GM21528 (cell line): ENCODE results near the gene TYRO3.

Experiments
- ATAC-seq: cut with Tn5 transposase; IDR thresholded peaks from one replicate; pipeline ENCODE4 v1.9.1; 2021; ENCODE audit warnings: mild to moderate bottlenecking, moderate library complexity; ENCODE audit not compliant: unreplicated experiment, low FRiP score

Gene TYRO3

GRCh38 chr15:41558400-41559238, at the start of gene TYRO3:
Gene TYRO3, plus strand, starts transcription at chr15:41559212. Its CDS starts 46 bp downstream, at chr15:41559258.
- no peak for ATAC-seq

DNA sequence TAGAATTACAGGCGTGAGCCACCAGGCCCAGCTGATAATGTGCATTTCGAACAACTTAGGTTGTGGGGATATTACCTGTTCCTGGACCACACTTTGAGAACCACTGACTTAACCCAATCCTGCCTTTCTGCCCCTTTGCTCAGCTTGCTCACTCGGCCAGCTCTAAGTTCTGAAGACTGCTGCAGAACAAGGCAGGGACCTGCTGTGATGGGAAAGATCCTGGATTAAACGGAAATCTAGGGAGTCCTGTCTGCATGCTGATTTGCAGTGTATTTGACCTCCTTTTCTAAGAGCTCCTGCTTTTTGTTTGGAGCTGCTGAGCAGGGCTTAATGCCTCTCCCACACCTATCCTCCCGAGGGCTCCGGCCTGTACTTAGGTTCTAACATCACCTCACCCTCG, 48.3 kb upstream of the TYRO3 start:
- no peak for ATAC-seq

GRCh38 chr15:41511331-41511898, 47.6 kb upstream of the TYRO3 start:
- ATAC-seq: no peak

DNA sequence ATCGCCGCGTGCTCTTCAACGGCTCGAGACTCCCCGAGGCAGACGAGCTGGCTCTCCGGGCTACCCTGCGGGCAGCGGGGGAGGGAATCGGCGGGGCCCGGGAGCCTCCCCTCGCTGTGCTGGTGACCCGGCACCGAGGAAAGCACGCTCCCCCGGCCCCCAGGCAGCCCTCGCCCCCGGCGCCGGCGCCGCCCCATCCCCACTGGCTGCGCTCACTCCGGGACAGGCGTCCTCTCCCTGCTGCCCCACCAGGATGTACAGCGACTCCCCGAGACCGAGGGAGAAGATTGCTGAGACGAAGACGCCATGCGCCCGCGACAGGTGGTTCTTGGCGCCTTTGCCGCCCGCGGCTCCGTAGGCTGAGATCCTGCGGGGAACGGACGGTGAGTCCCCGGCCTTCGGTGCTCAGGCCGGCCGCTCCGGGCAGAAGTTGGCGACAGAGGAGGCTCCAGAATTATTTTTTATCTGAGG, 47.1 kb upstream of the TYRO3 start:
- no peak for ATAC-seq

GRCh38 chr15:41512512-41512939, 46.5 kb upstream of the TYRO3 start:
- no peak for ATAC-seq

GRCh38 chr15:41512940-41513505, 46.0 kb upstream of the TYRO3 start:
- ATAC-seq: no peak

GRCh38 chr15:41513506-41514227, 45.3 kb upstream of the TYRO3 start, which contains the start of gene LTK:
Gene LTK, minus strand, starts transcription at chr15:41513827. Its CDS starts 118 bp downstream, at chr15:41513709.
- ATAC-seq: no peak

DNA sequence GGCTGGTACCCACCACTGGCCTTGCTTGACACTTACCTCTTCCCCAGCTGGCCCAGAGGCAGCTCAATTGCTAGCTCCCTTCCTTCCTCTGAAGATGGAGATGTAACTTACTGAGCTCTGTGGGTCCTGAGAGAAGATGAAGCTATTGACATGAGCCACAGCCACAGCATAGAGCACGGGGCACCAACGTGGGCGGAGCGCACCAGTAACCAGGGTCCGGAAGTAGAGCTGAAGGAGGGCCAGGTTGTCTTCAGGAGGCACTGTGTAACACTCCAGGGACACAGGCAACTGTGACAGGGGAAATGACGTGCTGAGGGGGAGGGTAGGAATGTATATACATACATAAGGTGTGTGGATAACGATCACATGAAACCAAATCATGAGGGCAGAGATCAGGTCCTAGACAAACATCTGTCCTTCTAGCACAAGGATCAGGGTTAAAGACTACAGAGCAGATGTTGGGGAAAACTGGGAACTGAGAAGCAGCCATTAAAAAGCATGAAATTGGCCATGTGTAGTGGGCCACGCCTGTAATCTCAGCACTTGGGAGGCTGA, 41.0 kb upstream of the TYRO3 start:
- no peak for ATAC-seq

GRCh38 chr15:41520636-41521035, 38.4 kb upstream of the TYRO3 start:
- ATAC-seq: no peak

DNA sequence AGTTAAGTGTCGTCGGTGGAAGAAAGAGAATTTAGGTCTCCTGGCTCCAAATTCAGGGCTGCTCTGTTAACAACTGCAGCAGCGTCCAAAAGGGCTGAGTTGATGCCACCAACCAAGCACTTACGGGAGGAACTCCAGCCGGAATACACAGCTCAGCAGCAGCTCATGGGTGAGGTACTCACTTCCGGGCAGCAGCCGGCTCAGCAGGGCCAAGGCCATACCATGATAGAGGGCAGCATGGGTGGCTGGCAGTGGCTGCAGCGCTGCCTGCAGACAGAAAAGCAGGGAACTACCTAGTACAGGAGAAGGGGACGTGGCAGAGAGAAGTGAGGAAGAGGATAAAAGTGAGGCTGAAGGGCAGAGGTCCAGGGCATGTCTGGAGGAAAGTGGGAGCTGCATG, 37.4 kb upstream of the TYRO3 start:
- ATAC-seq: no peak

DNA sequence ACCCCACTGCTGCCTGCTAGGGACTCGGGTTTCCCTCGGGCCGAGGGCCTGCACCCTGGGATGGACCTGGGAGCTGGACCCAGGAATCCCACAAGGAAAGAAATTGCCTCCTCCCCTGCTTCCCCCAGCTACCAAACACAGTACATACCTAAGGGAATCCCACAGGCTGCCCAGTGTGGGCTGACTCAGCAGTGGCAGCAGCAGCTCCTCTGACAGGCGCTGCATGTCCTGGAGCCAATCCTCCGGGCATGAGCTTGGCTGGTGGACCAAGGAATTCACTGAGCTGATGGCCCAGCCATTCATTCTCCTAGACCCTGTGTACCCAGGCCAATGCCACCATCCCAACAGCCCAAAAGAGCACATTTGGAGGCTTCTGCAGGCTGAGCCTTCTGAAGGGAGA, 35.9 kb upstream of the TYRO3 start:
- no peak for ATAC-seq

GRCh38 chr15:41530363-41530956, 28.6 kb upstream of the TYRO3 start:
- no peak for ATAC-seq

- no peak for ATAC-seq
Observed at GRCh38 chr15:41535544-41535943, 23.5 kb upstream of the TYRO3 start.

DNA sequence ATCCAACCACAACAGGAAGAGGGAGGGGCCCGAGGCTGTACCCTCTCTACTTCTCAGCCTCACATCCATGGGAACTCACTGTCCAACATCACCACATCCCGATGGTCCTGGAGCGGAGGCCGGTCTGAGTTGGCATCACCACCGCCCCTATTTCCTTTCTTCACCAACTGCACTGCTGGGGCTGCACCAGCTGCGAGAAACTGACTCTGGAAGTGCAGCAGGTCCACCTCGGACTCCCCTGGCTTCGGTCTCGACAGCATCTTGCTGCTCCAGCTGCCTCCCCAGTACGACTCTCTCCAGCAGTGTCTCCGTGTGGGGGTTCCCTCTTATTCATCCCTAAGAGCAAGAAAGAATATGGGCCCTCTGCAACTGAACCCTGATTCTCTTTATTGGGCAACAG, 22.1 kb upstream of the TYRO3 start:
- no peak for ATAC-seq

DNA sequence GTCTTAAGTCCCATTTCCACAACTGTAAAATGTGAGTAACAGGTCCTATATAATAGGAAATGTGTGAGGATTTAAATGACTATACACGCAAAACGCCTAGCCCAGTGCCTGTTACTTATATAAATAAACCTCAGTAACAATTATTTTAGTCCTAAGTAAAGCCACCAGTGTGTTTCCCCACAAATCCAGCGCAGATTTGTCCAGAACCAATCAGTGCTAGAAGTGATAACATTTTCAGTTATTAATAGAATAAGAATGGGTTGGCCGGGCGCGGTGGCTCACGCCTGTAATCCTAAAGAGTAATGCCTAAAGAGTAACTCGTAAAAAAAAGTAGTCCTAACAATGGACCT, 15.5 kb upstream of the TYRO3 start:
- no peak for ATAC-seq

GRCh38 chr15:41544650-41545015, 14.4 kb upstream of the TYRO3 start:
- no peak for ATAC-seq

DNA sequence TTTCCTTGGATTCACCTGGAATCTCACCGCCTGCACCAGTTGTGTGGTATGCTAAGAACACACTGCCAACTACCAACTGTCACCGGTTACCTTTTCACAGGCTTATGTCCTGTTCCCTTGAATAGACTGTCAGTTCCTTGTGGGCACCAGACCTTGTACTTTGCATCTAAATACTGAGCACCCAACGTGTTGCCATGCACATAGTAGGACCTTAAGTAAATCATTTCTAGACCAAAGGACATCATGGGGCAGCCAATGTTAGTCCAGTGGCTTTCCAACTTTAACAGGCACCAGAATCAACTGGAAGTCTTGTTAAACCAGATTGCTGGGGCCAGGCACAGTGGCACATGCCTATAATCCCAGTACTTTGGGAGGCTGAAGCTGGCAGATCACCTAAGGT, 13.8 kb upstream of the TYRO3 start:
- ATAC-seq: no peak

DNA sequence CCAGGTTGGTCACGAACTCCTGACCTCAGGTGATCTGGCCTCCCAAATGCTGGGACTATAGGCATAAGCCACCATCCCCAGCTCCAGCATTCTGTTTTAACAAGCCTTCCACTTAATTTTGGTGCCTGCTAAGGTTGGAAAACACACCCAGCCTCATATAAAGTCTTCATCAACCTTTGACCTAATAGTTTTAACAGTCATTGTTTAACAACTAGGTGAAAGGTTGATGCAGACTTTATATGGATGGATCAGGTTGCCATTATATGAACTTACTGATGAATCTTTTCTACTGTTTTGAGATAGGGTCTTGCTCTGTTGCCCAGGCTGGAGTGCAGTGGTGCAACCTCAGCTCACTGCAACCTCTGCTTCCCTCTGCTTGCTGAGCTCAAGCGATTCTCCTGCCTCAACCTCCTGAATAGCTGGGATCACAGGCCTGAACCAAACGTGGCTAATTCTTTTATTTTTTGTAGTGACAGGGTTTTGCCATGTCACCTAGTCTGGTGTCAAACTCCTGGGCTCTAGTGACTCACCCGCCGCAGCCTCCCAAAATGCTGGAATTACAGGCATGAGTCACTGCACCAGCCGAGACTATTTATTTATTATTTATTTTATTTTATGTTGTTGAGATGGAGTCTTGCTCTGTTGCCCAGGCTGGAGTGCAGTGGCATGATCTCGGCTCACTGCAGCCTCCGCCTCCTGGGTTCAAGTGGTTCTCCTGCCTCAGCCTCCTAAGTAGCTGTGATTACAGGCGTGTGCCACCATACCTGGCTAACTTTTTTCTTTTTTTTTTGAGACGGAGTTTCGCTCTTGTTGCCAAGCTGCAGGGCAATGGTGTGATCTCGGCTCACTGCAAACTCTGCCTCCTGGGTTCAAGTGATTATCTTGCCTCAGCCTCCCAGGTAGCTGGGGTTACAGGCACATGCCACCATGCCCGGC, 11.9 kb upstream of the TYRO3 start:
- no peak for ATAC-seq

GRCh38 chr15:41550066-41550775, 8.8 kb upstream of the TYRO3 start:
- no peak for ATAC-seq
